GM18873 (cell line): Measurements from ENCODE around the gene ACER3.
A peak's percentile ranks its signal among the peaks of the same experiment; 100 is the strongest.
"Not testable (repeated sequence)": the region's sequence is repeated elsewhere in the genome, so short reads cannot be mapped to it uniquely, and the experiment has no call there.

Experiments used
- ATAC-seq: cut with Tn5 transposase; IDR thresholded peaks from one replicate; pipeline ENCODE4 v1.9.1; 2021; ENCODE audit warnings: mild to moderate bottlenecking, moderate library complexity, moderate number of reproducible peaks; ENCODE audit not compliant: unreplicated experiment, low FRiP score

ACER3 gene

GRCh38 chr11:77031599-77031998, 170.9 kb downstream of the ACER3 start:
- ATAC-seq, result no peak

- no peak for ATAC-seq
Measured at GRCh38 chr11:77035039-77035438, 174.3 kb downstream of the ACER3 start.

- no peak for ATAC-seq
Measured at GRCh38 chr11:77035580-77035979, 174.9 kb downstream of the ACER3 start.

- no peak for ATAC-seq
Measured at GRCh38 chr11:77036398-77036797, 175.7 kb downstream of the ACER3 start.

- no peak for ATAC-seq
Measured at GRCh38 chr11:77037057-77037456, 176.3 kb downstream of the ACER3 start.

- no peak for ATAC-seq
Measured at GRCh38 chr11:77038029-77038824, 177.5 kb downstream of the ACER3 start.

- ATAC-seq, result no peak
Measured at GRCh38 chr11:77038825-77039326, 178.2 kb downstream of the ACER3 start.

GRCh38 chr11:77039491-77040400, 179.0 kb downstream of the ACER3 start:
- ATAC-seq, result no peak

GRCh38 chr11:77040401-77040777, 179.7 kb downstream of the ACER3 start:
- no peak for ATAC-seq

- no peak for ATAC-seq
Measured at GRCh38 chr11:77040889-77041288, 180.2 kb downstream of the ACER3 start.

GRCh38 chr11:77042111-77042726, 181.5 kb downstream of the ACER3 start:
- ATAC-seq, result no peak

GRCh38 chr11:77044356-77044755, 183.6 kb downstream of the ACER3 start:
- no peak for ATAC-seq

- no peak for ATAC-seq
Measured at GRCh38 chr11:77044886-77045285, 184.2 kb downstream of the ACER3 start.

- ATAC-seq, result no peak
Measured at GRCh38 chr11:77046060-77046501, 185.4 kb downstream of the ACER3 start.

- ATAC-seq, result peak; percentile 68
Measured at GRCh38 chr11:77047007-77047927, 186.5 kb downstream of the ACER3 start.

- ATAC-seq, result not testable (repeated sequence)
Measured at GRCh38 chr11:77047928-77048446, 187.3 kb downstream of the ACER3 start.

- ATAC-seq, result no peak
Measured at GRCh38 chr11:77049026-77049425, 188.3 kb downstream of the ACER3 start.

GRCh38 chr11:77051511-77051910, 190.8 kb downstream of the ACER3 start:
- no peak for ATAC-seq

- no peak for ATAC-seq
Measured at GRCh38 chr11:77052518-77052917, 191.8 kb downstream of the ACER3 start.
